Effector CD8-positive, alpha-beta T cell (primary cell): Measurements from ENCODE around the gene PPCS.

Experiments used
- DNase-seq: peaks from one replicate; lab custom pipeline; 2025; lab: John Stamatoyannopoulos, UW
- total RNA-seq, 4 experiments: gene quantifications; one replicate each; lab custom pipeline; 2026; lab: John Stamatoyannopoulos, UW

Gene PPCS
- 50.5 to 52.7 (median 51.5) reads per million in 4 experiments for total RNA-seq

DNA sequence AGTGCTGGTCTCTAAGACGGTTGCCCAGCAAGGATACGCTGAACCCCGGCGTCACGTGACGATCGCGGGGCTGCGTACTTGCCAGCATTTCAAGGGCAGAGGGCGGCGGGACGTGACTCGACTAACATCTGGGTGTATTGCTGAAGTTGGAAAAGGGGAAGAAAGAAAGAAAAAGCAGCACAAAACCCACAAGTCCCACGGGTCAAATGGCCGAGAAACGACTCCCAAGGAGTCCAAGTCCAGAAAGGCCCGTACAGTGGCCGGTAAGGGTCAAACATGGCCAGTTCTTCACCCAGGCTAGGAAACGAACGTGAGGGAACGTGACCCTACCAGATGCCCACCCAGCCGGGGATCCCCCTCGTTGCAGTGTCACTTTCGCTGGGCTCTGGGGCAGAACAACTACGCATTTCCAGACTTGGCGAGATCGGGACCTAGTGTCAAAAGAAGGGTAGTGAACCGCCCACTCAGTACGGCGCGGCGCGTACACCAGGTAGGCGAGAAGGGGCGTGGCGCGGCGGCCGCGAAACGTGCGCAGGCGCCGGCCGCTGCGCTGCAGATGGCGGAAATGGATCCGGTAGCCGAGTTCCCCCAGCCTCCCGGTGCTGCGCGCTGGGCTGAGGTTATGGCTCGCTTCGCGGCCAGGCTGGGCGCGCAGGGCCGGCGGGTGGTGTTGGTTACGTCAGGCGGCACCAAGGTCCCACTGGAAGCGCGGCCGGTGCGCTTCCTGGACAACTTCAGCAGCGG lies at the start of gene PPCS, which contains the start of gene ZMYND12:
Gene PPCS (plus strand): TSS at position 534 of the 744 bp plus-strand sequence. CDS start 23 bp downstream, at position 557.
Gene ZMYND12 (minus strand): TSS at position 13 of the 744 bp plus-strand sequence. CDS start 25 bp downstream, outside the sequence.
- DNase-seq, result peak; percentile 86

DNA sequence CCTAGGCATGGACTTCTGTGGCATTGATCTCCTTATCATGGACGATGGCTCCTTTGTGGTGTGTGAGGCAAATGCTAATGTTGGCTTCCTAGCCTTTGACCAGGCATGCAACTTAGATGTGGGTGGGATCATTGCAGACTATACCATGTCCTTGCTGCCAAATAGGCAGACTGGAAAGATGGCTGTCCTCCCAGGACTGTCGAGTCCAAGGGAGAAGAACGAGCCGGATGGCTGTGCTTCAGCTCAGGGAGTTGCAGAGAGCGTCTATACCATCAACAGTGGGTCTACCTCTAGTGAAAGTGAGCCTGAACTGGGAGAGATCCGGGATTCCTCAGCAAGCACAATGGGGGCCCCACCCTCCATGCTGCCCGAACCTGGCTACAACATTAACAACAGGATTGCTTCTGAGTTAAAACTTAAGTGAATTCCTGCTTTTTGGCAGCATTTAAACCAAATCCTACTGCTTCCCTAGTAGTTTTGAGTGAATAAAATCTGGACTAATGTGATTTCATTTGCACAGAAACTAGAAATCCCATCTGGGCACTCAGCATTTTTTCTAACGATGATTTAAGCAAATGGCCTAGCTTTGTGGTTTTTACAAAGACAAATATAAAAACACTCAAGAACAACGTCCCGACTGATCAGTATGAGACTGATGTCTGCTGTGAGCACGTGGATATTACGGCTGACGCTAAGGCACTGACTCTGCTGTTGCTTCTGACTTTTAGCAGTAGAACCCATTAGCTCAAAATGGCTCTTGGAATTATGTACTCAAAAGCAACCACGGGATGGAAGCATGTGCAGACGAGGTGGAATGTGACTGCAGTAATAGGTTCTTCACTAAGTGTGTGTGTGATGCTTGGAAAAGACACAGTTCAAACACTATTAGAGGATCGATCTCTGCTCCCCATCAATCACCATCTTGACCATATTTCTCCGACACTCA lies 41.5 kb upstream of the PPCS start:
- DNase-seq, result no peak

DNA sequence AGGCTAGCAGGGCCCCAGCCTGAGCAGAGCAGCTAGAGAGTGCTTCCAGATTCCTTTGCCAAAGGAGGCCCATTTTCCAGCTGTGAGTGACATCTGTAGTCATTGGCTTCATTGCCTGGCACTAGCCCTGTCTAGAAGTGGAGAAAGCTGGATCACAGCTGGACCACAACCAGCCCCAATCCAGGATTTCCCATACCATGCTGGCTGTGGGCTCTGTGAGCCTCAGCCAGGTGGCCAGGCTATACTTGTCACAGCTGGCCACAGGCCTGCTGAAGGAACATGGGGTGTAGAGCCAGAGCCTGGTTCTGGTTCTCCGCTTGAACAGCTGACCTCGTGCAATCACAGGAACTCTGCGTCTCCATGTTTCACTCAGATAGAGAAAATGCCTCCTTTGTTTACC lies 39.2 kb upstream of the PPCS start:
- DNase-seq, result no peak

DNA sequence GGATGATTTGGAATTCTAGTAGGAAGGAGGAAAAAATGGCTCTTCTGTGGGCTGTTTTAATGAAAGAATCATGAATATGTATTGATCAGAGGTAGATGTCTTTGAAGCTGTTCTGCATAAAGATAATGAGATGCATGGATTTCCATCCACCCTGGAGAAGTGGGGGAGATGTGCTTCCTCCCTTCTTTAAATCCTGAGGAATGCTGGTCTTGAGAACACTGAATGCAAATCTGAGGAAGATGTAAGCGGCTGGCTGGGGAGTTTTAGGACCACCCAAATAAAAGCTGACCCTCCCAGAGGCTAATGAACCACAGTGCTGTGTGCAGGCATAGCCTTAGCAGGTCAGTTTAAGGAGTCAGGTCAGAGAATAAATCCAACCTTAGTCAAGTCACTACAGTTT lies 37.8 kb upstream of the PPCS start:
- DNase-seq, result no peak

DNA sequence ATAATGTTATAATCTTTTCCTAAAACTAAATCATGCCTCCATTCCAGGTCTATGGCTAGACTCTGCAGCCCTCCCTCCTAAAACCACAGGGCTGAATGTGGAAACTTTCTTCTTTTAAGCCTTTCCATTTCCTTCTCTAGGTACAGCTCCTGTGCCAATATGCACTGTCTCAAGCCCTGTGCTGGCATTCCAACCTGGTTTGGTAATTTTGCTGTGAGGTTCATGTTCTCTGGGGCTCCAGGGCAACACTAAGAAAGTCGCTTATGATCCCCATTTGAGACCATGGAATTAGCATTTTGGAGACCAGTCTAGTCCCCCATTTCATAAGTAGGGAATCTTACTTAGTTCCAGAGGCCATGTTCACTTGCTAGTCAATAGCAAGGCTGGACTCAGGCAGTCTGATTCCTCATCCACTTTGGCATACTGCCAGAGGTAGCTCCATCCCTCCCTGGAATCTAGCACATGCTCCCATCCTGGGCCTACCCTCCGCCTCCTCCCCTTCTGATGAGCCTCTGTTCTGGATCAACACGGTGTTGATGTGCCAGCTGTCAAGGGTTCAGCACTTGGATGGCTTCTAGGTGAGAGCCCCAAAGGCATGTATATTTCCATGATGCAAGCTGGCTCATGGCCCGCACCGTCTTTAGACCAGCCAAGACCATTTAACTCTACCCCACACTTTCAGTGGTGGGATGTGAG lies 37.1 kb upstream of the PPCS start:
- no peak for DNase-seq

DNA sequence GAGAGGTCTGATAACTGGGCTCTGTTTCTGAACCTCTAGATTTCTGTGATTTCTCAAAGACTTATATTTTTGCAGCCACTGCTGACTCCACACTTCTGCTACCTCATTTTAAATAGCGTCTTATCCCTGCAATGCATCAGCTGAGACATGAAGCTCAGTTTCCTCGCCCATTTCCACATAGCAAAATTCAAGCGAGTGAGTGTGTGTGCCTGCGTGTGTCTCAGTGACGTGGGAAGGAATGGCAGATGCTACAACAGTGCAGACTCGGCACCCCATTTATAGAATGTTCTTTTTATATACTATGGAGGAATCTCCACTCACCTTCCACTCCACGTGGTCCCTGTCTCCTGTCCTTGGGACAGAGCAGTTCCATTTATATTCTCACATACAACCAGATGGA lies 36.2 kb upstream of the PPCS start:
- no peak for DNase-seq

DNA sequence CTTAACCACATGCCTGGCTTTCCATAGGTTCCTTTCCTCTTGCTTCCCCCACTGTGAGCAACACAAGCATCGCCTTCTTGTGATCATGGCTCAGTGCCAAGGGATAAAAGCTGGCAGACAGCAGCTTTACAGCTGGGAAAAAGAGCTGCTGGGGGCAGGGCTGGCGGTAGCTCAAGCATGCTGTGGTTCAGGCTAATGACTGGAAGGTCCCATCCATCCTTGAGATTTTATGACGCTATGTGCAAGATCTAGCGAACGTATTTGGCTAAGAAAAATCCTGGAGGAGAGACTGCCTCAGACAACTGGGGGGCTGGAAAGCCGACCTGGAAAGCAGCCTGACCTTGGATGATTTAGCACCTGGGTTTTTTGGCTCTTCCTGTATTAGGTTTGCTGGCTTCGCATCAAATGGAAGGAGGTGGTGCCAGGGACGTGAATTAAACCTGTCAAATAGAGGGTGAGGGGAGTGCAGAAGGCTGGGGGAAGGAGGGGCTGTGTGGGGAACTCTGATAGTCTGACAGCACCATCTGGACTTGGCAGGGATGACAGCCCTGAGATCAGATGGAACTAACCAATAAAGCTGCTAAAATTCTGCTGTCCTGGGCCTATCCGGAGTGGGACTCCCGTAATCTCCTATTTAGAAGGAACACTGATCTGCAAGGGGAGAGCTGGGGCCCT lies 35.3 kb upstream of the PPCS start:
- DNase-seq, result no peak

DNA sequence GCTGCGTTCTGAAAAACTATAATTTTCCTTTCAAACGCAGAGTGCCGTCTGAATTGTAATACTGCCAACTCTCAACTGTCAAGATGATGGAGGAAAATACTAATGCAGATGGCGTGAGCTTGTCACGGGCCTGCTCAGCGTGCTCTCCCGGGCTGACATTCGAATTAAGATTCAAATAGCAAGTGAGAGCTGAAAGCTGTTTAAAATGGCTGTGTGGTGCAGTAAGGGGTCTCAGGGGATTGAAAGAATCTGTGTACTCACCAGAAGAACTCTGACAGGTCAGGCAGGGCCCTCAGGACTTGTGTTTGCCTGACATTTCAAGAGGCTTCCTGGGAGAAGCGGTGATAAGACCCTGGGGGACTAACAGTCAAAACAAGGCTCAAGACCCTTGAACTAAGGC lies 33.6 kb upstream of the PPCS start:
- no peak for DNase-seq

DNA sequence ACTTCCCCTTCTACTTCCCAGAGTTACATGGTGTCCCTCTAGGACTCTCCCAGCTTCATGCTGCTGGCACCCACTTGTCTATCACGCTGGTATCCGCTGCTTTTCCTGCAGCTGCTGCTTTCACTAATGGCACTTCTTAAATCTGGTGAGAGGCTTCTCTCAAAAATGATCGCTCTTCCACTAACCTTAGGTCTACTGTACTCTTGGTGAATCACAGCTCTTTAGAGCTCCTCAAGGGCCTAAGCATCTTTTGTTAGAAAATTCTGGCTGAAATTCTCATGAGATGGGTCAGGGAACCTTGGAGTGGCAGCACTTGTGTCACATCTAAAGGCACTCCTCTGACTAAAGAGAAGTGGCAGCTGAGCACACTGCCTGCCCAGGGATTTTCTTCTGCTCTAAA lies 32.7 kb upstream of the PPCS start:
- DNase-seq, result no peak

DNA sequence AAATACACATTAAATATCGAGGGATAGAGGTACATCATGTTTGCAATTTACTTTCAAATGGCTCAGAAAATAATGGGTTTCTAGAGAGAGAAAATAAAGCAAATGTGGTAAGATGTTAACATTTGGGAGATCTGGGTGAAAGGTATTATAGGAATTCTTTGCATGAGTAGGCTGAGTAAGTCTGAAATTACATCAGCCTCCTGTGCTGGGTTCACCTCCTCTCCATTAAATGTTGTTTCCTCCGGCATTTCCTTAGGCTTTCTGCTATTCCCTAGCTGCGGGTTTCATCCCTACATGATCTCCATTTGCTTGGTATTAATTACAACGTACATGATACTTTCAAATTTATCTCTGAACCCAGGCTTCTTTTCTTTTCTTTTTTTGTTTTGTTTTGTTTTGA lies 32.1 kb upstream of the PPCS start:
- DNase-seq, result no peak

DNA sequence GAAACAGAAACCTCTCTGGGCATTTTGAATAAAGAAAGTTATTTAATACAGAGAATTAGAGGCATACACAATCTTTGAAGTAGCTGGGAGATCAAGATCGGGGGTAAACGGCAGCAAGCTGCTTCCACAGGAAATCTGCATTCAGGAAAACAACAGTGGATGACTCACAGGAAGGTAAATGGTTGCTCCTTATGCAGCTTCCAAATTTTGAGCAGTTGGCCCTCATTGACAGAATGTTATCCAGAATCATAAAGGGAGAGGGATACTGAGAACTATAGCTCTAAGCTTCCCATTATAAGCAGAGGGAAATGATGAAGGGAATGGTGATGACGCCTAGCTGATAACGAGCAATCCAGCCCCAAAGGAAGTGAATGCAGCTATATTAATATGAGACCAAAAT lies 29.1 kb upstream of the PPCS start:
- no peak for DNase-seq

DNA sequence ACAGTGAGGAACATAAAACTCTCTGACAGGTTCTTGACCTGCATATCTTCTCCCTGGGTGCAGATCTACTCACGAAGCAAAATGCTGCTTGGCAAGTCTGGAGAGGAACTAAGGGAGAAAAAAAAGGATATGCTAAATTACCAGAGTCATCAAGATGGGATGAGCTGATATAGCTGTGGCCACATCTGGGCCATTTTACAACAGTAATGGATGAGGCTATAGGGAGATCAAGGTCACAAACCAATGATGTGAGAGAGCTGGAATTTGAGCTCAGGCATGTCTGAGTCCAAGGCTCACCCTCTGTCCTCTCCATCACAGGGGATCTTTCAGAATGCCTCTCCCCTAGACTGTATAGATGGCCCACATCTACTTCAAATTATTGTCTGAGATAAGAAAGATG lies 26.7 kb upstream of the PPCS start:
- no peak for DNase-seq

DNA sequence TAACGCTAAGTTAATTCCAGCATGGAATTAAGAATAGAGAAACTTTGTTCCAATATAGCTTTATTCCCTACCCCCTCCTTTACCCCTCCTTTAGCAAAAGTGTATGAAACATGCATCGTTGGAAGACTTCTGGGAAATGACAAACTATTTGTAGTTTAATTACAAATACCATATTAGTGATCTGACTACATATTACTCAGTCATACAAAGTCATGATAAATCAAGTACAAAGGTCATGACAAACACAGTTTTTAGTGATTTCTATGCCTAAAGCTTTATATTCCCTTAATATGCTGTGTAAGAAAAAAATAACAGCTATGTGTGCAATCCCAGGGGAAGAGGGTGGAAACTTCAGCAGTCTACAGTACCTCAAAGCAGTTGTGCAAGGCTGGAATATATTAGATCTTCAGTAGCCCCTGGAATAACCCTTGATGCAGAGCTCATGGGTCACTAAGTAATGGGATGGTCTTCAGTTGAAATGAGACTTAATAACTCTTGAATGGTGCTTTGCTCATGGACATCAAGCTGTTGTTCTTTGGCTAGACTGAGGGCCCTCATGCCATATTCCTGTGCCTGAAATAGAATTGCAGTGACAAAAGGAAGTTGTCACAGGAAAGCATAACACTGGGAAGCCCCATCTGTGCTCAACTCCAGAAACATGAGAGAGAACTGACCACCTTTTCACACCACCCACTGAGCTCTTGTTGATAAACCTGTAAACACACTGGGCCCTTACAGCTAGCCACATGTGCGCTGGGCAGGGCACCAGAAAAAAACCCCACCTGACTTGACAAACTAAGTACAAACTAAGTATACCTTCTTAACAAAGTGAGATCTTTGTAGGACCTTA lies 25.8 kb upstream of the PPCS start:
- DNase-seq, result no peak

DNA sequence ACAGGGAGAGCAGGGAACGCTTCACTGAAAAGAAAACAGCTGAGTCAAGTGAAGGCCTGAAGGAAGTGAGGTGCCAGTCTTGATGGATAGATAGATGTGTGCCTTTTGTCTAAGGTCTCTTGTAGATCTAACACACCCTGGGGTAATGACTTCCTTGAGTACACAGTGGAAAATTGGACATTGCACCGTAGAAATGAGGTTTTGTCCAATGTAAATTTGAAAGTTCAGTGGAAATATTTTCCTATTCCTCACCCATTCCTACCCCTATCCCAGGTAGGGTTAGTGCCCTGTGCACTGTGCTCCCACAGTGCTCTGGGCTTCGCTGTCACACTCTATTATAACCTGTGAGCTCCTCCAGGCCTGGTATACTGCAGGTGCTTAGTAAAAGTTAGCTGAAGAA lies 24.8 kb upstream of the PPCS start:
- DNase-seq, result no peak

DNA sequence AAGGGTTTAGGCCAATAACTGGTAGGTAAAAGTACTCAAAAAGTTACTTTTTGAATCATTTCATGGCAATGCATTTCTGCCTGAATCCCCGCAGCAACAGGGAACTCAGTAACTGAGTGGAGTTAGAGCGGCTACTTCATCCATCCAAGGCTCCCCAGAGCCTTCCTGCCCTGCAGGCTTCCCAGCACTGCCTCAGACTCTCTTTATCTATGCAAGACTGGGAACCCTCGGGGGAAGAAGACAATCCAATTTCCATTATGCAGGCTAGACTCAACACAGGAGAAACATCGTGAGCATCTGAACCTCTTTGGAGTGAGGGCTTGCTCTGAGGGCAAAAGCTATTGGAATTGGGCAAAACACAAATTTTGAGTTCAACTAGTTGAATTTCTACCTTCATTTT lies 23.6 kb upstream of the PPCS start:
- no peak for DNase-seq

DNA sequence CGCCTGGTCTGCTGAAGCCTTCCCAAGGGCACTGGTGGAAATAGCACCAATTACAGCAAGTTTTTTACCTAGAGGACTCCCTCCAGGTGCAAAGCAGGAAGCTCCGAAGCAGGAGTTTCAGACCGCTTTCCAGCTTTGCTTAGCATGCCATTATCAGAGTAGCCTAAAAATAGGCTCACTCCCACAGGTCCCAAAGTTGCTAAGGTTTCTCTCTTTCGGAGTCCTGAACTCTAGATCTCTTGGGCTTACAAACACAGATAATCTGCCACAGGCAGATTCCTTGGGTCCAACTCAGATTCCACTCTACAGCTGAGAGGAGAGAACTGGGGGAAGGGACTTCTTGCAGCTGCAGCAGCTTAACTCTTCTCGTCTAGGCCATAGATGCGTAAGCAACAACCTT lies 23.0 kb upstream of the PPCS start:
- no peak for DNase-seq

DNA sequence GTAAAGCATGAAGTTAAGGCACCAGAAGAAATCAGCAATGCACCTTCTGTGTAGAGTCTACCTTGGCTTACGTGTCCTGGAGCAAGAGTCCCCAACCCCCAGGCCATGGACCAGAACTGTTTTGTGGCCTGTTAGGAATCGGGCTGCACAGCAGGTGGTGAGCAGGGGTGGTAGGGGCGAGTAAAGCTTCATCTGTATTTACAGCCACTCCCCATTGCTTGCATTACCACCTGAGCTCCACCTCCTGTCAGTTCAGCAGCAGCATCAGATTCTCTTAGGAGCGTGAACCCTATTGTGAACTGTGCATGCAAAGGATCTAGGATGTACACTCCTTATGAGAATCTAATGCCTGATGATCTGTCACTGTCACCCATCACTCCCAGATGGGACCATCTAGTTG lies 22.0 kb upstream of the PPCS start:
- no peak for DNase-seq

DNA sequence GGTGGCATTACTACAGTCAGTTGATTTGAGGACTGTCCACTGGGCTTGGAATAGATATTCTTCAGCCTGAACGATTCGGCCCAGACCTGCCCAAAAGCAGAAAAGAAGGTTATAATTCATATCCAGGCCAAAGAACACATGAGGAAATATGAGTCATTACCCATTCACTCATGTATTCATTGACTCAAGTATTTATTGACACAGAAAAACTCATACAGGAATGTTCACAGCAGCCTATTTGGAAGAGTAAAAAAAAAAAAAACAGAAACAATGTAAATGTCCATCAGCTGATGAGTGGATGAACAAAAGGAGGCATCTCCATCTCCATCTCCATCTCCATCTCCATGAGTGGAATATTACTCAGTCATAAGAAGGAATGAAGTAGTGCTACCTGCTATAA lies 16.4 kb upstream of the PPCS start:
- no peak for DNase-seq

DNA sequence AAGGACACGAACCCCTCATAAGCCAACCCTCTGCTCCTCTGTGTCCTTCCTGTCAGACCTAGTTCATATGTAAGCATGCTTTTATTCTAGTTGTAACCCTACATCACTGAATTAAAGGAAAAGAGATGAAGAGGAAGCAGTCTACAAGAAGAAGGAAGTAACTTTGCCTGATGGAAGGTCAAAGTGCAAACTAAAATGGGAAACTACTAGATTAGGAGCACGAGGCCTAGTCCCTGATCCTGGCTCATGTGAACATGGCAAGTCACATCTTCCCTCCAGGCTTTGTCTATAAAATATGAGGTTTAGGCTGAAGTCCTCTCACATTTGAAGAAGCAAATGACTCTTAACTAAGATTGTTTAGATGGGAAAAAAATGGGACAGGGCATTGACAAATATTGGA lies 13.7 kb upstream of the PPCS start:
- no peak for DNase-seq

DNA sequence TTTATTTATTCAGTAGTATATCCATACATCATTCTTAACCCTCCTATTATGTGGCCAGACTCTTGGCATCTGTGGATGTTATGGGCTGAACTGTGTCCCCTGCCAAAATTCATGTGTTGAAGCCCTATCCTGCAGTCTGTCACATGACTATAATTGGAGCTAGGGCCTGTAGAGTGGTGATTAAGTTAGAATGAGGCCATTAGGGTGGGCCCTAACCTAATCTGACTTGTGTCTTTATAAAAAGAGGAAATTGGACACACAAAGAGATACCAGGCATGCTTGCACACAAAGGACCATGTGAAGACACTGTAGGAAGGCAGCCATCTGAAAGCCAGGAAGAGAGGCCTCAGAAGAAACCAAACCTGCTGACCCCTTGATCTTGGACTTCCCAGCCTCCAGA lies 7.1 kb upstream of the PPCS start:
- DNase-seq, result no peak

DNA sequence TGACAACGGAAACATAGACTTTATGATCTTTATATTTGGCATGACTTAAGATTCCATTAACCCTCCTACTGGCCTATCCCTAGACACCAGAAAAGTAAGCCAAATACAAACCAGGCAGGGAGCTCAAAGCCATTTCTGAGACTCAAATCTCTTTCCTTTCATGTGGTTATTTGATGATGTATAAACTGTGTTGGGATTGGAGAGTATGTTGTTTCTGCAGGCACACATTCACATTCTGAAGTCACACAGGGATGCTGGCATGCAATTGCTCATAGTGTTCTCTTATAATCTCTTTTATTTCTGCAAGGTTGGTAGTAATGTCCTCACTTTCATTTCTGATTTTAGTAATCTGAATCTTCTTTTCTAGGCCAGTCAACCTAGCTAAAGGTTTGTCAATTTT lies 6.3 kb upstream of the PPCS start:
- DNase-seq, result no peak
